CD4-positive, alpha-beta T cell treated with Interleukin-15 for 4 hours (primary cell): ENCODE data around the gene AMPD3.
"Not testable (repeated sequence)": the region's sequence is repeated elsewhere in the genome, so short reads cannot be mapped to it uniquely, and the experiment has no call there.

ENCODE experiments used
- DNase-seq: peaks from one replicate; pipeline ENCODE4 v3.0.0-alpha.2; 2020; ENCODE audit warnings: low spot score

AMPD3 gene

GRCh38 chr11:10454878-10455631 is at the start of gene AMPD3:
Gene AMPD3 (plus strand): TSS chr11:10455264. CDS start chr11:10461520, 6,256 bp downstream.
- no peak for DNase-seq

GRCh38 chr11:10405865-10406592 is 49.0 kb upstream of the AMPD3 start:
- DNase-seq, result peak; percentile 69

DNA sequence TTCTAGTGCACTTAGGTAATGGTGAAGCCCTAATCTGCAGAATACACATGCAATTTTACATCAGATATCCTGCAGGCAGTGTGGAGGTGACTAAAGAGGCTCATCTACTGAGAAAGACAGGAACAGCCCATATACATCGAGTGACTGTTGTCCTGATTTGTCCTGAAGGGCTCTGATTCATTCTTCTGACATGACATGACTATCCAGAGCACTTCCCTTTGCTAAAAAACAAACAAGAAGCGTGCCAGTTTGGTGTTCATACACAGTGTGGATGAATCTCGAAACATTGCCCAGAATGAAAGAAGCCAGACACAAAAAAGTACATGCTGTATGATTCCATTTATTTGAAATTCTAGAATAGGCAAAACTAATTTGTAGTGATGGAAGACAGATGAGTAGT is 48.0 kb upstream of the AMPD3 start:
- DNase-seq, result no peak

- no peak for DNase-seq
These were observed 47.0 kb upstream of the AMPD3 start for GRCh38 chr11:10407749-10408685.

DNA sequence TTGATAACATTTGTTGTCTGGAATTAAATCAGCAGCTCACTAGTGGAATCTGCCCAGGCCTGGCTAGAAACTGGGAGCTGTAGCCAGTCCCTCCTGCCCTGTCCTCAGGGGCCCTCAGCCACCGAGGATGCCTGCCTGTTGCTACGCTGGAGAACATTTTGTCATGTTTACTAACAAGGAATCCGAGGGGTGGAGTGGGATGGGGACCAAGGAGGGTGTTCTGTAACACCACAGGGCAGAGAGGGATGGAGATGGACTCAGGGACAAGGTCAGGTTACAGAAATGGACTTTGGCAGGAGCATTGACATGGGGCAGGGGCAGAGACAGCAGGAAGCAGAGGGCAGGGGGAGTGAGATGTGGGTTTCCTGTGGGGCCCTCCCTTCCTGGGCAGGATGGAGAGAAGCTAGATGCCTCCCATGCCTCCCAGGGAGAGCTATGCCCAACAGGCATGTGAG is 45.8 kb upstream of the AMPD3 start:
- no peak for DNase-seq

GRCh38 chr11:10410106-10410843 is 44.8 kb upstream of the AMPD3 start:
- no peak for DNase-seq

DNA sequence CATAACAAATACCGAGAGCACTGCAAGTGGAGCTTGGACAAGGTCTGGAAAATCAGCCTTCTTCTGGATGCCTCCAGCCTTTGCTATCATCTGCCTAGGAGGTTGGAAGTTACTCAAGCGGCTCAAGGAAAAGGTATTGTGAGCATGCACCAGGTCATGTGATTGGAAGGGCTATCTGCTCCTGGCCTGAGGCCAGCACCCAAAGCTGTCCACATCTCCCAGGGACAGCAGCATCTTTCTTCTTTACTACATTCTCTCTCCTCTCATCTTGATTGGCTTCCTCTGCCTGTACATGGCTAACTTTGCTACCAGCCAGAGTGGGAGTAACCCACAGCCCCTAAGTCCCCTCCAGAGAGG is 44.2 kb upstream of the AMPD3 start:
- DNase-seq, result no peak

DNA sequence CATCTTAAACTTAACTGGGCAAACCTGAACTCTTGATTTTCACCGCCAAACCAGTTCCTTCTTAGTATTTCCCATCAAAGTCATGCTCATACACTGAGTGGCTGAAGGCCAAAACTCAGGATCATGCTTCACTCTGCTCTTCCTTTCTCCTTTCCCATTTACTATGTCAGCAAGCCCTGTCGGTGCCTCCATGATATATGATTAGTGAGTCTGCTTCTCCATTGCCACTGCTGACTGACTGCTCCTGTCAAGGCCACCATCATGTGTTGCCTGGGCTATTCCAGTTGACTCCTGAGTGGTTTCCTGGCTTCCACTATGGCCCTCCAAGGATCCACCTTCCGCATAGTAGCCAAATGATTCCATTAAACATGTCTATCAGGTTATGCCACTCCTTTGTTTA is 42.8 kb upstream of the AMPD3 start:
- DNase-seq, result no peak

DNA sequence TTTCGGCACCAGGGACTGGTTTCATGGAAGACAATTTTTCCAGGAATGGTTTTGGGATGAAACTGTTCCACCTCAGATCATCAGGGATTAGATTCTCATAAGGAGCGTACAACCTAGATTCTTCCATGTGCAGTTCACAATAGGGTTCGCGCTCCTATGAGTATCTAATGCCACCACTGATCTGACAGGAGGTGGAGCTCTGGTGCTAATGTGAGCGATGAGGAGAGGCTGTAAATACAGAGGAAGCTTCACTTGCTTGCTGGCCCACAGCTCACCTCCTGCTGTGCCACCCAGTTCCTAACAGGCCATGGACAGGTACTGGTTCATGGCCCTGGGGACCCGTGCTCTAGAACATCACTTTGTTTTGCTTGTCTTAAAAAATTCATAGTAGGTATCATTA is 41.8 kb upstream of the AMPD3 start:
- DNase-seq, result peak; percentile 65

GRCh38 chr11:10414181-10414580 is 40.9 kb upstream of the AMPD3 start:
- DNase-seq, result no peak

GRCh38 chr11:10414659-10415058 is 40.4 kb upstream of the AMPD3 start:
- peak; percentile 13 for DNase-seq

DNA sequence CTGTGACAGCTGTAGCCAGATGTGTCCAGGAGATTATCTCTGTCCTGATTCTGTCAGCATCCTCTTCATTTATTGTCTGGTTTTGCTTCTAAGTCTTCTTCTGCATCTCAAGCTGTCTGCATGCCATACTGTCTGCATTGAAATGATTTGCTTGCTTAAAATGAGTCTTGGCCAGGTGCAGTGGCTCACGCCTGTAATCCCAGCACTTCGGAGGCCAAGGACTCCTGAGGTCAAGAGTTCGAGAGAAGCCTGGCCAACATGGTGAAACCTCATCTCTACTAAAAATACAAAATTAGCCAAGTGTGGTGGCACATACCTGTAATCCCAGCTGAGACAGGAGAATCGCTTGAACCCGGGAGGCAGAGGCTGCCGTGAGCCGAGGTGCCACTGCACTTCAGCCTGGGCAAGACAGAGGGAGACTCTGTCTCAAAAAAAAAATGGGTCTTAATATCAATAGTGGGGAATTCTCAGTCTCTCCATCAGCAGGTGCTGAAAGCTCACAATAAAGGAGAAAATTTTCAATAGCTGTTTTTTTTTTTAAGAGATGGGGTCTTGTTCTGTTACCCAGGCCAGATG is 39.2 kb upstream of the AMPD3 start:
- no peak for DNase-seq

- no peak for DNase-seq
These were observed 36.7 kb upstream of the AMPD3 start for GRCh38 chr11:10418259-10418949.

GRCh38 chr11:10418950-10419310 is 36.1 kb upstream of the AMPD3 start:
- DNase-seq, result no peak

DNA sequence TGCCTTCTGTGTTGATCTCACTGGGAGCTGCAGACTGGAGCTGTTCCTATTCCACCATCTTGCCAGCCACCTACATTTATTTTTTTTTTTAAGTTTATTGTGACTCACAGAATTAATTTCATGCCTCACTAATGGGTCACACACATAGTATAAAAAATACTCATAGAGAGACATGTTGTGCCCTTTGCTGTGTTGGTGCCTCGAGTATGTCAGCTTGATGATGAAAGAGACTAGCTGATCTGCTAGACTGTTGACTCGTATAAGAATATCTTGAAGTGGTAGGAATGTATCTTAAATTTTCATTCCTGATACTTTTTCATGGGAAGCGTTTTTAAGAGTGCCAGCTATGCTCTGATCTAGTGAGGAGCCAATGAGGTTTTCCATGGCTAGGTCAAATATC is 28.6 kb upstream of the AMPD3 start:
- no peak for DNase-seq

DNA sequence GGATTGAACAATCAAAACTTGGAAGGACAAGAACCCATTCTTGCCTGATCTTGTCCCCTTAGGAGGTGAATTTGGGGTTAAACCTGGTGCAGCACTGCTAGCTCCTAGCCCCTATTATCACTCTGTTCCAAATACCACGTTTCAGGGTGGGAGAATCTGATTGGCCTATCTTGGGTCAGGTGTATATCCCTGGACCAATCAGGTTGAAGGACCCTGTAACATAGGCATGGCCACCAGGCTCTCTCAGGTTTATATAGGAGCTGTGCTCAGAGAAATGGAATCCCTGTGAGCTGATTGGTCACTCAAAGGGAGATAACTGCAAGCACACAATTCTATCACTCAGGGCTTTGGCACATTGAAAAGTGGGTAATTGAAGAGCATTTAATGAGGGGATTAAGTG is 26.6 kb upstream of the AMPD3 start:
- DNase-seq, result no peak

- no peak for DNase-seq
These were observed 25.5 kb upstream of the AMPD3 start for GRCh38 chr11:10429526-10429925.

DNA sequence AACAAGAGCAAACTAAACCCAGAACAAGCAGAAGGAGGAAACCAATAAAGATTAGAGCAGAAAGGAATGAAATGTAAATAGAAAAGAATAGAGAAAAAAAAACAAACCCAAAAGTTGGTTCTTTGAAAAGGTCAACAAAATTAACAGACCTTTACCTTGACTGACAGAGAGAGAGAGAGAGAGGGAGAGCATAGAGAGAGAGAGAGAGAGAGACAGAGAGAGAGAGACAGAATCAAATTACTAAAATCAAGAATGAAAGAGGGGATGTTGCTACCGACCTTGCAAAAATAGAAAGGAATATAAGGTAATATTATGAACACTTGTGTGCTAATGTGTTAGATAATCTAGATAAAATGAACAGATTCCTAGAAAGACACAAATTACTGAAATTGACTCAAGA is 22.6 kb upstream of the AMPD3 start:
- no peak for DNase-seq

GRCh38 chr11:10432971-10433370 is 22.1 kb upstream of the AMPD3 start:
- no peak for DNase-seq

- no peak for DNase-seq
These were observed 18.8 kb upstream of the AMPD3 start for GRCh38 chr11:10436224-10436623.

GRCh38 chr11:10436683-10437082 is 18.4 kb upstream of the AMPD3 start:
- not testable (repeated sequence) for DNase-seq
